SH-SY5Y (cell line): ENCODE results near the gene PRKG1.

Source experiments
- GATA2 ChIP-seq: IDR thresholded peaks from 2 replicates; pipeline ENCODE4 v1.6.1; 2011; ENCODE audit warnings: mild to moderate bottlenecking, low read depth, low read length
- GATA3 ChIP-seq: IDR thresholded peaks from 2 replicates; pipeline ENCODE4 v1.6.1; 2011; ENCODE audit warnings: low read depth, mild to moderate bottlenecking, low read length, moderate library complexity

Gene PRKG1

GRCh38 chr10:52020173-52020572 lies 945.9 kb downstream of the PRKG1 start:
- TF ChIP-seq GATA2 (no peak), GATA3 (no peak)

- TF ChIP-seq GATA3, result no peak
- TF ChIP-seq GATA2, result no peak
Observed at GRCh38 chr10:52020702-52021101, 946.4 kb downstream of the PRKG1 start.

- no peak for TF ChIP-seq GATA2
- no peak for TF ChIP-seq GATA3
Observed at GRCh38 chr10:52027055-52027705, 952.9 kb downstream of the PRKG1 start.

GRCh38 chr10:52028523-52028858 lies 954.2 kb downstream of the PRKG1 start:
- no peak for TF ChIP-seq GATA2

DNA sequence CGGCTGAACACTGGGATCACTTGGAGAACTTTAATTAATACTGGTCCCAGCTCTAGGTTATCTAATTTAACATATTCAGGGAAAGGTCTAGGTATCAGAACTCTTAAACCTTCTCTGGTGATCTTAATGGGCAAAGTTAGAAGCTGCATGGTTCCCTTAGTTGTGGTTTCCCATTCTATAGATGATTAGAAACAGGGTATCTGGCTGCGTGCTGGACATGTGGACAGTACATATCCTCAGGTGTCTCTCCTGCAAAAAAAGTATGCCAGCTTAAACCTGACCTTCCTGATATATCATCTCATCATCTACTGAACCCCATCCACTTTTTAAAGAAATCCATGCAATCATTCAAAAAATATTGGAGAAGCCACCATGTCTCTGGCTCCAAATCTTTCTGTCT lies 955.3 kb downstream of the PRKG1 start:
- TF ChIP-seq GATA3 (no peak), GATA2 (no peak)

DNA sequence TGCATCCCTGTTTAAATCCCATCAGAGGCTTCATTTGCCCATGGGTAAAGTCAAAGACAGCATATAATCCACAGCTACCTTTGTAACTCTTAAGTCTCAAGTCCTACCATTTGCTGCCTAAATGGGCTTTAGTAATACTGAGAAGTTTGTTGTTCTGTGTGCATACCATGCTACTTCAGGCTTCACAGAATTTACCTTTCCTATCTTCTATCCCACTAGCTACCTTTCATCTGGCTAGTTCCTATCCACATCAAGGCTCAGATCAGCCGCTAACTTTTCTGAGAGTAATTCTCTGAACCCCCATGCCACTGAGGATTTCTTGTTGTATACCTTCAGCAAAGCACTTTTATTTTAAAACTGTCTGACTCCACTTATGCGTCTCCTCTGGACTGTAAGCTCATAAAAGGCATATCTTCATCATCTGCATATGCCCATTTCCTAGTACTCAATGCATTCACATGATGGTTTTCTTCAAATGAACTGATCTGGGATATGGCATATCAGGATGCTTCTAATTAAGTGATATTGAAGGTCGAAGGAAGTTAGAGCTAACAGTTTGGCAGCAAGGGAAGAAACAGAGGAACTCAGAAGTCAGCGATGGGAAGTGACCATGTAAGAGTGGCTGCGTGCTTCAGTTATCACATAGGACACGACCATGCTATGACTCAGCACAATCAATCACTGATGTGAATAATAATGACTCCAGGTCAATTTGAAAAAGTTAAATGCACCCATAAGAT lies 955.9 kb downstream of the PRKG1 start:
- TF ChIP-seq GATA3 (no peak), GATA2 (no peak)

- no peak for TF ChIP-seq GATA2
- no peak for TF ChIP-seq GATA3
Observed at GRCh38 chr10:52030975-52031374, 956.7 kb downstream of the PRKG1 start.

- TF ChIP-seq GATA3 (no peak), GATA2 (no peak)
Observed at GRCh38 chr10:52031771-52032170, 957.5 kb downstream of the PRKG1 start.

DNA sequence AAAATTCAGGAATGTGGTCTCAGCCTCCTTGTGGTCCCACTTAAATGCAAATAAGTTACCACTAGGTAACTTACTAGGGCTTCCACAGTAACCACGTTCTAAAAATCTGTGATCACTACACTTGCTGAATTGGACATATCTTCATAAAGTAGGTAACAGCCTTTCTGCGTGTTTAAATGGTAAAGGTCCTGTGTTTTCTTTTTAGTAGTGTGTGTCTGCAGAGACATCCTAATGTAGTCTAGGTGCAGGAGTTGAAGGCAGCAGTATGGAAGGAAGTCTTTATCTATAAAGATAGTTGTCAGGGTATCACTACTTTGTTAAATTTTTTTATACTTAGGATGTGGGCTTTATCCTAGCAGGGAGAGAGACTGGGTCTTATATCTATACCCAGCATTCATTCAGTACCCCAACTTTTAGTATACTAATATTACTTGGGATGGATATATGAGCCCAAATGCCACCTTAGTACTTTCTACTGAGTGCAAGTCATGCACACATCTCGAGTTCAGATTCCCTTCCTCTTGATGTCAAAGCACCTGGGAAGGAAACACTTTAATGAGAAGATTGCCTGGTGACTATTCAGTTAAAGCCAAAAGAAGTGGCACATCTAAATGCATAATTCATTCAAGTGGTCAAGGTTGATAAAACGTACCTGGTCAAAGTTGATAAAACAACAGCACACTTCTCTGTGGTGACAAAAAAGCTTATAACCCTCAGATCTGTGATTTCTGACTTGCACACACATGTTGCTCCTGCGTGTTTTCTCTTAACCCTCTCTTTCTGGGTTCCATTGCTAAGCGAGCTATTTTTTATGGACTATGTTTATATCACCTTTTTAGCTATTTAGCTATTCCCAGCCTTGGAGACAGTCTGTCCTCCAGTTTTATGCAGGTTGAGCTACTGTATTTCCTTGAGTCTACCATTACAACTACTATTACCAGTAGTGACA lies 958.7 kb downstream of the PRKG1 start:
- TF ChIP-seq GATA3, result no peak

- TF ChIP-seq GATA2 (no peak), GATA3 (no peak)
Observed at GRCh38 chr10:52040486-52040885, 966.2 kb downstream of the PRKG1 start.

DNA sequence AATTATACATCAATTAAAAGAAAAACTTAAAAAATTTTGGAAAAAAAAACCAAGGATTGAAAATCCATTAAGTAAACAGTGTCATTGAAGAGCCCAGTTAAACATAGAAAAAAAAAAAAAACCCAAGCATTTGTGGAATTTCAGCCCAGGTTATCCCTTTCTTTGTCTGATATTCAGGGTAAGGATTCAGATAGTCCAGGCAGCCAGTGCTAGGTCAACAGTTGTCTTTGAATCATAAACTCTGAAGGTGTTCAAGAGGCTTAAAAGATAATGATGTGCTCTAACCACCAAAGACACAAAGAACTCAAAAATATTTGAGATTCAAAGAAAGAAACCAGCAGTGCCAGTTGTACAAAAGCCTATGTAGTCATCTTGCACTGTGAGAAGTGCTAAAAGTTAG lies 969.5 kb downstream of the PRKG1 start:
- no peak for TF ChIP-seq GATA2
- TF ChIP-seq GATA3, result no peak

DNA sequence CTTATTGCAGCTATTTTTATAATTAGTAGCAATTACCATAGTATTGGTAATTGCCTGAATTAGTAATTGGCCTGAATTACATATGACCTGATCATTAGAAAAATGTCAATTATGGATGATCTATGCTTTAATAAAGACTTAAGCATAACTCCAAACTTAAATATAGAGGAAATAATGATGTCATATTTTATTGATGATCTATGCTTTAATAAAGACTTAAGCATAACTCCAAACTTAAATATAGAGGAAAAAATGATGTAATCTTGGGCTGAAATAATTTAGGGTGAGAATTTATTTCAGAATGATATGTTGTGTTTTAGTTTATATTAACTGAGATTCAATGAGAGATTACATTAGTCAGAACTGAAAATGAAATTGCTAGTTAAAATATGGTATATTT lies 973.8 kb downstream of the PRKG1 start:
- TF ChIP-seq GATA3, result no peak
- TF ChIP-seq GATA2, result no peak

DNA sequence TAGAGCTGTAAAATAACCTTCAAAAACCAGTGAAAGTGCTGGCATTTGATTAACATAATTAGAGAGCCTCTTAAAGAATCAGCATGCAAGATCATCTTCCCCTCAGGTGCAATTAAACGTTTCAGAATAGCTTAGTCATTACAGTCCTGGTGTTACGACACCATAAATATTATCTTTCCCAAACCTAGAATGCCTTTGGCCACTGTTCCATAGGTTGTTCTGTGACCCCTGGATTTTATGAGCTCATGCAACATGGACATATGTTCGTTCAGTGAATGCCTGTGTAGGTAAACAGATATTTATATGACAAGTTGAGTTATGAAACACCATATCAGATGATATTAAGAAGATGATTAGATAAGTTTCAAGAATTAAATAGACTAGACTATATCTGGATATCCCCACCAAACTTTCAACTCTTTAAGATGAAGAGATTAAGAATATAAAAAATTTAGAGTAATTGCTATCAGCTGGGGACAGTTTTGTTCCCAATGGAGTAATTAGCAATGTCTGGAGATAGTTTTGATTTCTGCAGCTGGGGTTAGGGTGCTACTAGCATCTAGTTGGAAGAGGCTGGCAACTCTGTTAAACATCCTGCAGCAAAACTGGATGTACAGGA lies 976.3 kb downstream of the PRKG1 start:
- TF ChIP-seq GATA3, result peak; percentile 53; the same call in 1 of the 2 replicates
- TF ChIP-seq GATA2, result no peak; the same call in 1 of the 2 replicates

DNA sequence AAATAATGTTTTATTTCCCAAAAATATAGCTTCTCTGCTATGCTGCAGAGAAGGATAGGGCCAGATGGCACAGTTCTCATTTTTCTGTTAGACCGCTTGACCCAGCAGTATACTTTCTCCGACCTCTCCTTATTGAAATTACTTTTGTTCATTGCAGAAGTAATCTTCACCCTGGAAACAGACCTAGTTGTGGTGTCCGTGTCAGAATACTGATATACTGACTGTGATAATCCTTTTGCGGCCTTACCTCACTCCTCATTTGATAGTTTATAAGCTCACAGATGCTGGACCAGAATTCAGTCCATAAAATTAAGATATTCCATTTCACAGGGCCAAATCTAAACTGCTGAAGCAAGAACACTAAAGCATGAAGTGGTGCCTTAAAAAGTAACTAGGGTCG lies 979.2 kb downstream of the PRKG1 start:
- TF ChIP-seq GATA3 (no peak), GATA2 (no peak)
